Karpas-422 (cell line): ENCODE results near the gene RPUSD4. TPM values are rescaled to one million over a fixed set of nuclear protein-coding genes. Genes with fewer than 3 reads are reported as not detected.
"Not testable (repeated sequence)": the region's sequence is repeated elsewhere in the genome, so short reads cannot be mapped to it uniquely, and the experiment has no call there.

Experiments
- DNase-seq: peaks from one replicate; pipeline ENCODE4 v3.0.0-alpha.2; 2015
- H2AFZ ChIP-seq: fragments of 200-600 bp; sonication (generic); 2 replicates; pipeline ENCODE4 v1.6.1; 2014; ENCODE audit warnings: antibody characterized with exemption, low read length, mixed read lengths
- H3K27ac ChIP-seq: fragments of 200-600 bp; sonication (generic); 2 replicates; pipeline ENCODE4 v1.5.1; 2014; ENCODE audit warnings: mild to moderate bottlenecking, low read length, moderate library complexity
- H3K27me3 ChIP-seq: fragments of 200-600 bp; sonication (generic); 2 replicates; pipeline ENCODE4 v1.6.1; 2014; ENCODE audit warnings: low read length, mixed read lengths
- H3K36me3 ChIP-seq: fragments of 200-600 bp; sonication (generic); 2 replicates; pipeline ENCODE4 v1.6.1; 2014; ENCODE audit warnings: low read length, mixed read lengths; ENCODE audit not compliant: insufficient read depth
- H3K4me1 ChIP-seq: fragments of 200-600 bp; sonication (generic); 2 replicates; pipeline ENCODE4 v1.6.1; 2014; ENCODE audit warnings: mild to moderate bottlenecking, low read length, mixed read lengths
- H3K4me2 ChIP-seq: fragments of 200-600 bp; sonication (generic); 2 replicates; pipeline ENCODE4 v1.6.1; 2014; ENCODE audit warnings: low read length, low read depth, mild to moderate bottlenecking; ENCODE audit not compliant: poor library complexity, severe bottlenecking
- H3K4me3 ChIP-seq: fragments of 200-600 bp; sonication (generic); 2 replicates; pipeline ENCODE4 v1.5.1; 2014; ENCODE audit warnings: mild to moderate bottlenecking, antibody characterized with exemption, low read length, mixed read lengths
- H3K79me2 ChIP-seq: fragments of 200-600 bp; sonication (generic); 2 replicates; pipeline ENCODE4 v1.6.1; 2014; ENCODE audit warnings: mild to moderate bottlenecking, low read length, mixed read lengths
- H3K9ac ChIP-seq: fragments of 200-600 bp; sonication (generic); 2 replicates; pipeline ENCODE4 v1.6.0; 2014; ENCODE audit warnings: low read length
- H3K9me2 ChIP-seq: fragments of 200-600 bp; sonication (generic), shearing (Covaris generic); replicated peaks from 2 replicates; pipeline ENCODE4 v1.6.0; 2014; ENCODE audit warnings: mild to moderate bottlenecking, low read length, moderate library complexity; ENCODE audit not compliant: insufficient read depth
- H3K9me3 ChIP-seq: fragments of 300-700, 200-600 bp; sonication (generic); 2 replicates; pipeline ENCODE4 v1.6.1; 2014; ENCODE audit warnings: low read length, mixed read lengths
- H4K20me1 ChIP-seq: fragments of 200-600 bp; sonication (generic); 2 replicates; pipeline ENCODE4 v1.6.1; 2014; ENCODE audit warnings: mild to moderate bottlenecking, antibody characterized with exemption, low read length, low read depth; ENCODE audit not compliant: insufficient read depth
- total RNA-seq: library from RNA; depleted of rRNA; stranded (reverse); fragments of >200 nt; shearing (Covaris generic); gene quantifications from 2 replicates; pipeline ENCODE4 v1.2.3, GENCODE V29; 2014; ENCODE audit warnings: low replicate concordance; rRNA removed

The RPUSD4 gene, protein sequence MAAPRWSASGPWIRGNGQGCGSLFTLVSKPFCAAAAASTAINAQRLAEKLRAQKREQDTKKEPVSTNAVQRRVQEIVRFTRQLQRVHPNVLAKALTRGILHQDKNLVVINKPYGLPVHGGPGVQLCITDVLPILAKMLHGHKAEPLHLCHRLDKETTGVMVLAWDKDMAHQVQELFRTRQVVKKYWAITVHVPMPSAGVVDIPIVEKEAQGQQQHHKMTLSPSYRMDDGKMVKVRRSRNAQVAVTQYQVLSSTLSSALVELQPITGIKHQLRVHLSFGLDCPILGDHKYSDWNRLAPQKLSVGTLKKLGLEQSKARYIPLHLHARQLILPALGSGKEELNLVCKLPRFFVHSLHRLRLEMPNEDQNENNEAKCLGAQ
- total RNA-seq: 13.0 and 15.5 TPM in 2 replicates

DNA sequence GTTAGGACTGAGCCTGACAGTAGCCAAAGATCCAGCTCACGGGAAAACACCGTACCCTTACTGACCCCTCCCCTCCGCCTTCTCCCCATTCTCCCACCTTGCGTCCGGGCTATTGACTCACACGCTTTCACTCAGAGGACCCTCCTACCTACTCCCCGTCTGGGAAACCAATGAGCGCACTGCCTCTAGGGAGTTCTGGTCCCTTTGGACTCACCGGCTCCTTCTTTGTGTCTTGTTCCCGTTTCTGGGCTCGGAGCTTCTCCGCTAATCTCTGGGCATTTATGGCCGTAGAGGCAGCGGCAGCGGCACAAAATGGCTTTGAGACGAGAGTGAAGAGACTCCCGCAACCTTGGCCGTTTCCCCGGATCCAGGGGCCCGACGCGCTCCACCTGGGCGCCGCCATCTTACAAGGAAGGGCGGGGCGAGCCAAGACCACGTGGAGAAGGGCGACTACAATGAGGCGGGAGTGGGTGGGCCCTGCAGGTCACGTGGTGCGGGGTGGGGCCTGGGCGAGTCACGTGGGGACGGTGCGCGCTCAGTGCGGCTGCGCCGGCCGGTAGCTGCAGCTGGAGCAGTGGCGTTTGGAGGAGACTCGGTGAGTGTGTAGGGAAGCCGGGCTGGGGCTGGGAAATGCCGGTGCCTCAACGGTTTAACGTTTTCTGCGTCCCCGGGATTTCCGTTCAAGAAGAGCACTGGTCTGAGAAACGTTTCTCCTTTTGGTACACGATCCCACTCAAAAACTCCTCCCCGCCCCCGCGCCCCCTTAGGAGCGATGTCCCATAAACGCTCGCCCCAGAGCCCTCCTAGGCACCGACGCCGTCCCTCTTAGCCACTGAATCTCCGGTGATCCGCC lies at the start of gene RPUSD4, which contains the start of gene FAM118B:
Gene RPUSD4 (minus strand): TSS at position 415 of the 853 bp plus-strand sequence. CDS start 12 bp downstream, at position 403.
Gene FAM118B (plus strand): TSS at position 547 of the 853 bp plus-strand sequence. CDS start 23,220 bp downstream, outside the sequence.
- Histone ChIP-seq H3K9ac (peak within 1 kb of the TSS; percentile 79), H3K9me3 (no peaks in the 10 kb centered on the region), H3K4me3 (peak within 1 kb of the TSS; percentile 88), H3K27ac (no peak within 1 kb of the TSS), H3K27me3 (no peaks in the 10 kb centered on the region), H2AFZ (peak within 1 kb of the TSS; percentile 81; the same call in 1 of the 2 replicates), H4K20me1 (0 out of 2 replicates have a peak, but pooled peaks cover 3% of the 10 kb centered on the region), H3K36me3 (peaks cover 3% of the 10 kb centered on the region; the same call in 1 of the 2 replicates), H3K9me2 (no peaks in the 10 kb centered on the region), H3K79me2 (peaks cover 14% of the 10 kb centered on the region), H3K4me1 (peaks cover 16% of the 10 kb centered on the region), H3K4me2 (peak within 1 kb of the TSS; percentile 82)
- peak; percentile 96 for DNase-seq

DNA sequence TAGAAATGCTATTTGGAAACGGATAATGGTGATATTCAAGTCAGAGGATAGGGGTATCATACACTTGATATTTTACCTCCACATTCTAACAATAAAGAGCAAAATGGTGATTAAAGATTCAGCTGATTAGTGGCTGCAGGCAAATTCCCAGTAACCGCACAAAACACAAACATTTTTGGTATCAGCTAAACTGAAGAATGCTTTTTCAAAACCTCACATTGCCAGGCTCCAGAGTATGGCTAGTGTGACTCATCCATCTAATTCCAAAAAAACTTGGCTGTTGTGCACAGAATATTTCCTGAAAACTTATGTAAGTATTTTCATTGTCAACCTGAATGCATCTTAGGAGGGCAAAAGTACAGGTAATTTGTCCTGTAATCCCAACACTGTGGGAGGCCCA lies 46.3 kb upstream of the RPUSD4 start:
- H3K4me3 ChIP-seq: no peak overlapping the region
- 0 out of 2 replicates have a peak, but pooled peaks cover 3% of the 10 kb centered on the region for H3K36me3 ChIP-seq
- no peaks in the 10 kb centered on the region for H3K9me2 ChIP-seq
- no peak for DNase-seq
- no peaks in the 10 kb centered on the region for H3K4me1 ChIP-seq
- H3K4me2 ChIP-seq: no peak overlapping the region
- no peak overlapping the region for H3K9ac ChIP-seq
- H3K79me2 ChIP-seq: no peaks in the 10 kb centered on the region
- H3K27me3 ChIP-seq: no peaks in the 10 kb centered on the region
- H3K9me3 ChIP-seq: no peaks in the 10 kb centered on the region
- H2AFZ ChIP-seq: no peak overlapping the region
- no peaks in the 10 kb centered on the region for H4K20me1 ChIP-seq
- no peak overlapping the region for H3K27ac ChIP-seq

DNA sequence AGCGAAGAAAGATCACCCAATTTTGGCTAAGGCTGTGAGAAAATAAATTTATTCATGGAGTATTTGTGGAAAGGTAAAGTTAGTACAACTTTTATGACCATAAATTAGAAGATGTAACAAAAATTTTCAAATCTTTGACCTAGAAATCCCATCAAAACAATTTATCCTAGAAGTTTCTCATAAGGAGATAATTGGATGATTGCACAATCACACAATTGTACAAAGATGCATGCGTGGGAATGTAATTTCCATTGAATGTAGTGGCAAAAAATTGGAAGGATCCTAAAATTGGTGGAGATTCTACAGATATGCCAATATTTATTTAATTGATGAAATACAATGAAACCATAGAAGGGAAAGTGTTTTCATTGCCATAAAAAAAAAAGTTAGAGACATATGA lies 45.7 kb upstream of the RPUSD4 start:
- no peaks in the 10 kb centered on the region for H3K9me2 ChIP-seq
- no peak overlapping the region for H3K4me3 ChIP-seq
- H4K20me1 ChIP-seq: no peaks in the 10 kb centered on the region
- H3K9me3 ChIP-seq: no peaks in the 10 kb centered on the region
- no peaks in the 10 kb centered on the region for H3K79me2 ChIP-seq
- no peaks in the 10 kb centered on the region for H3K4me1 ChIP-seq
- H3K4me2 ChIP-seq: no peak overlapping the region
- H3K9ac ChIP-seq: no peak overlapping the region
- no peak for DNase-seq
- no peaks in the 10 kb centered on the region for H3K27me3 ChIP-seq
- H2AFZ ChIP-seq: no peak overlapping the region
- no peak overlapping the region for H3K27ac ChIP-seq
- 0 out of 2 replicates have a peak, but pooled peaks cover 3% of the 10 kb centered on the region for H3K36me3 ChIP-seq

DNA sequence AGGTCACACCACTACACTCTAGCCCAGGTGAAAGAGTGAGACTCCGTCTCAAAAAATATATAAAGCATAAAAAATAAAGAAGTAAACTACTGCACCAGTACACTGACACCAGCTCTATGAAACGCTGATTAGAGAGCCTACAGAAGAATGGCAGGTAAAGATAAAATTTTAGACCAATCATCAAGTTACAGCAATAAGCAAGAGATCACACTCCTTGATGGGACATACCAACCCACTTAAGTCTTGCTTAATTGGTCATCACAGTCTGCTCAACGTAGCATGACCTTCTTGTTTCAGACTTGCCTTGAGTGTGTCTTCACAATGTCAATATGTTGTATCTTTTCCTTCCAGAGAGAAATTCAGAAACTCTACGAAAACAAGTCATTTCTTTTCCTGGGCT lies 44.8 kb upstream of the RPUSD4 start:
- H3K9me2 ChIP-seq: no peaks in the 10 kb centered on the region
- no peaks in the 10 kb centered on the region for H3K27me3 ChIP-seq
- H3K9ac ChIP-seq: no peak overlapping the region
- no peaks in the 10 kb centered on the region for H3K4me1 ChIP-seq
- H3K79me2 ChIP-seq: no peaks in the 10 kb centered on the region
- H4K20me1 ChIP-seq: no peaks in the 10 kb centered on the region
- no peak overlapping the region for H2AFZ ChIP-seq
- no peak overlapping the region for H3K4me3 ChIP-seq
- H3K27ac ChIP-seq: no peak overlapping the region
- no peaks in the 10 kb centered on the region for H3K9me3 ChIP-seq
- no peak overlapping the region for H3K4me2 ChIP-seq
- 0 out of 2 replicates have a peak, but pooled peaks cover 3% of the 10 kb centered on the region for H3K36me3 ChIP-seq
- no peak for DNase-seq

DNA sequence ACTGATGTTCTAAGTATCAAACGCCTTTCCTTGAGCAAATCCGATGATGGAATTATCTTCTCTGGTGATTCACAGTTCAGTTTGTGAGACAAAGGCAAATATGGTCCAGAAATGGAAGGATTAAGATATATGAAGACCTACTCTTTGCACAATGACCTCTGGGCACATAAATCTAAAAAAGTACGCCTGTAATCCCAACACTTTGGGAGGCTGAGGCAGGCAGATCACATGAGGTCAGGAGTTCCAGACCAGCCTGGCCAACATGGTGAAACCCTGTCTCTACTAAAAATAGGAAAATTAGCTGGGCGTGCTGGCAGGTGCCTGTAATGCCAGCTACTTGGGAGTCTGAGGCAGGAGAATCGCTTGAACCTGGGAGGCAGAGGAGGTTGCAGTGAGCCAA lies 44.1 kb upstream of the RPUSD4 start:
- not testable (repeated sequence) for H3K79me2 ChIP-seq, DNase-seq, H3K4me1 ChIP-seq, H3K9me3 ChIP-seq, H3K4me3 ChIP-seq, H3K27ac ChIP-seq, H3K36me3 ChIP-seq, H3K9me2 ChIP-seq, H2AFZ ChIP-seq, H3K27me3 ChIP-seq, H3K4me2 ChIP-seq, H4K20me1 ChIP-seq, H3K9ac ChIP-seq

DNA sequence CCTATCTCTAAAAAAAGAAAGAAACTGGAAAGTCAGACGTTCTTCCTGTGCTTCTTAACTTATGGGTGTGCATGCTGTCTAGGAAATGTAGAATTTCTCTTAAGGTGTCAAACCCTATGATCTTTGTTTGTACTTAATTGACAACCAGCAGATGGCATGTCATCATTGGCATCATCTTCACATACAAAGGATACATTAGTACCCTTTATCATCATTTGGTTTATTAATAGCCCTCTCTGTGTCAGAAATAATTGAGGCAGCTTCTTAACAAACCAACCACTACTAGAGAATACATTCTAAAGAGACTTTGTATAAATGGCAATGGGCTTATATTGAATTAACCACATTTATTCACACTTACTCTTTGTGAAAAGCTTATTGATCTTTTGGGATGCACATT lies 43.4 kb upstream of the RPUSD4 start:
- Histone ChIP-seq H3K4me1 (no peaks in the 10 kb centered on the region), H2AFZ (no peak overlapping the region), H3K27ac (no peak overlapping the region), H3K36me3 (0 out of 2 replicates have a peak, but pooled peaks cover 3% of the 10 kb centered on the region), H3K79me2 (no peaks in the 10 kb centered on the region), H3K4me3 (no peak overlapping the region), H3K27me3 (no peaks in the 10 kb centered on the region), H3K9me3 (no peaks in the 10 kb centered on the region), H3K4me2 (no peak overlapping the region), H3K9ac (no peak overlapping the region), H4K20me1 (no peaks in the 10 kb centered on the region), H3K9me2 (no peaks in the 10 kb centered on the region)
- DNase-seq: no peak

DNA sequence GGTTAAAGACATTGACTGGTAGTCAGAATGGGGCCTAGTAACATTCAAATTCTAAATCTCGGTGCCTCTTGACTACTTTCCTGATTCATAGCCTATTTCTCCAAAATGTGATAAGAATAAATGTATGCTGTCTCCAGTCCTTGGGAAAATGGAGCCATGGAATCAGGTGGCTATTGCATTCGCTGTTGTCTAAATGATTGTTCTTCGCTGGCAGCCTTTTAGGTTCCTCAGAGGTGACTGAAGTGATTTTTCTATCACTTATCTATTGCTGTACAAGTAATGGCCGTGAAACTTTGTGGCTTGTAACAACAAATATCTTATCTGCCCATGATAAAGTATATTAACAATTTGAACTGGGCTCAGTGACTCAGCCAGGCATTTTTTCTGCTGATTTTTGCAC lies 41.8 kb upstream of the RPUSD4 start:
- H3K4me3 ChIP-seq: no peak overlapping the region
- 0 out of 2 replicates have a peak, but pooled peaks cover 3% of the 10 kb centered on the region for H3K36me3 ChIP-seq
- no peaks in the 10 kb centered on the region for H3K9me3 ChIP-seq
- H3K27ac ChIP-seq: no peak overlapping the region
- no peak overlapping the region for H3K9ac ChIP-seq
- no peak for DNase-seq
- H3K79me2 ChIP-seq: no peaks in the 10 kb centered on the region
- no peaks in the 10 kb centered on the region for H3K4me1 ChIP-seq
- H3K9me2 ChIP-seq: no peaks in the 10 kb centered on the region
- H4K20me1 ChIP-seq: no peaks in the 10 kb centered on the region
- no peak overlapping the region for H3K4me2 ChIP-seq
- H2AFZ ChIP-seq: no peak overlapping the region
- H3K27me3 ChIP-seq: no peaks in the 10 kb centered on the region

DNA sequence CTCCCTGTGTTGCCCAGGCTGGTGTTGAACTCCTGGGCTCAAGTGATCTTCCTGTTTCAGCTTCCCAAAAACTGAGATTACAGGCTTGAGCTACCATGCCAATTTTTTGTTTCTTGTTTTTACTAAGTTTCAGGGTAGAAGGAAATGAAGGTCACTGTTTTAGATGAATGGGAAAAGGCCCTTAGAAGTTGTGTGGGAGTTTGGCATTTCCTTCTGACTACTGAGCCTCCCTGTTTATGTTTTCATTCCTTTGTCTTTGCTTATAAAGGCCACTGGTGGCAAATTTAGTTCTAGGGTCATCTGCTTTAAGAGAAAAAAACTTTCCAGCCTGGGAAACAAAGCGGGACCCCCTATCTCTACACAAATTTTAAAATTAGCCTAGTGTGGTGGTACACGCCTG lies 35.2 kb upstream of the RPUSD4 start:
- no peaks in the 10 kb centered on the region for H3K9me3 ChIP-seq
- no peaks in the 10 kb centered on the region for H3K4me1 ChIP-seq
- H3K36me3 ChIP-seq: no peaks in the 10 kb centered on the region
- no peaks in the 10 kb centered on the region for H4K20me1 ChIP-seq
- DNase-seq: no peak
- H3K27me3 ChIP-seq: no peaks in the 10 kb centered on the region
- no peak overlapping the region for H3K4me3 ChIP-seq
- H3K79me2 ChIP-seq: no peaks in the 10 kb centered on the region
- no peaks in the 10 kb centered on the region for H3K9me2 ChIP-seq
- no peak overlapping the region for H3K27ac ChIP-seq
- H2AFZ ChIP-seq: no peak overlapping the region
- H3K4me2 ChIP-seq: no peak overlapping the region
- H3K9ac ChIP-seq: no peak overlapping the region
